GM23338 (cell line): ENCODE data around the gene GFRA4.

ENCODE experiments used
- CREB1 ChIP-seq: fragments of 250-450 bp; sonication (Bioruptor Pico); IDR thresholded peaks from 2 replicates; pipeline ENCODE4 v1.5.0; 2020; ENCODE audit warnings: low read depth, mild to moderate bottlenecking, moderate library complexity
- EZH2 ChIP-seq: fragments of 200-600 bp; sonication (generic); IDR thresholded peaks from one replicate; pipeline ENCODE4 v1.8.0; 2017; ENCODE audit warnings: antibody characterized with exemption, mild to moderate bottlenecking, low read depth; ENCODE audit not compliant: unreplicated experiment
- POLR2AphosphoS5 ChIP-seq: IDR thresholded peaks from 2 replicates; pipeline ENCODE4 v1.6.1; 2016; ENCODE audit warnings: antibody characterized with exemption, low read depth
- STAT1 ChIP-seq: IDR thresholded peaks from one replicate; pipeline ENCODE4 v1.6.1; 2016; ENCODE audit warnings: antibody characterized with exemption; ENCODE audit not compliant: unreplicated experiment
- ZNF331 ChIP-seq: fragments of 250-450 bp; sonication (Bioruptor Pico); IDR thresholded peaks from 2 replicates; pipeline ENCODE4 v1.5.0; 2020; ENCODE audit warnings: low read depth, mild to moderate bottlenecking, moderate library complexity
- TF ChIP-seq, protein P1 (sequence below), 2 experiments: fragments of 200-600 bp in 1 of 2; sonication (generic) in 1 of 2; conservative IDR thresholded peaks; 2 replicates each; pipeline versions ENCODE4 v1.5.1 to v1.6.1; 2016 to 2017; ENCODE audit warnings: antibody characterized with exemption in 2 of 2, low read depth in 2 of 2, mild to moderate bottlenecking in 2 of 2, moderate library complexity in 1 of 2

GRCh38 chr20:3663858-3664257 is 659 bp upstream of the GFRA4 start:
- TF ChIP-seq CREB1 (CRISPR knock-in tag) (no peak), POLR2AphosphoS5 (no peak), EZH2 (no peak), ZNF331 (no peak), STAT1 (no peak)
- TF ChIP-seq, protein P1, sequence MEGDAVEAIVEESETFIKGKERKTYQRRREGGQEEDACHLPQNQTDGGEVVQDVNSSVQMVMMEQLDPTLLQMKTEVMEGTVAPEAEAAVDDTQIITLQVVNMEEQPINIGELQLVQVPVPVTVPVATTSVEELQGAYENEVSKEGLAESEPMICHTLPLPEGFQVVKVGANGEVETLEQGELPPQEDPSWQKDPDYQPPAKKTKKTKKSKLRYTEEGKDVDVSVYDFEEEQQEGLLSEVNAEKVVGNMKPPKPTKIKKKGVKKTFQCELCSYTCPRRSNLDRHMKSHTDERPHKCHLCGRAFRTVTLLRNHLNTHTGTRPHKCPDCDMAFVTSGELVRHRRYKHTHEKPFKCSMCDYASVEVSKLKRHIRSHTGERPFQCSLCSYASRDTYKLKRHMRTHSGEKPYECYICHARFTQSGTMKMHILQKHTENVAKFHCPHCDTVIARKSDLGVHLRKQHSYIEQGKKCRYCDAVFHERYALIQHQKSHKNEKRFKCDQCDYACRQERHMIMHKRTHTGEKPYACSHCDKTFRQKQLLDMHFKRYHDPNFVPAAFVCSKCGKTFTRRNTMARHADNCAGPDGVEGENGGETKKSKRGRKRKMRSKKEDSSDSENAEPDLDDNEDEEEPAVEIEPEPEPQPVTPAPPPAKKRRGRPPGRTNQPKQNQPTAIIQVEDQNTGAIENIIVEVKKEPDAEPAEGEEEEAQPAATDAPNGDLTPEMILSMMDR (conservative IDR thresholded peaks at IDR 0.05; ENCODE audit: low read depth in 2 of 2): no peak
